CD4-positive, alpha-beta T cell (primary cell): ENCODE data around the gene MICAL3. TPM values are rescaled to one million over a fixed set of nuclear protein-coding genes. Genes with fewer than 3 reads are reported as not detected.

ENCODE experiments used
- ATAC-seq: fragments of 200-7000 bp; cut with Tn5 transposase; one replicate; pipeline ENCODE4 v1.10.0; 2022; ENCODE audit warnings: mild to moderate bottlenecking; ENCODE audit not compliant: poor library complexity
- CTCF ChIA-PET: fragments of 350-600 bp; sonication (Branson Sonifier 250); formaldehyde crosslinking; loops from one replicate; lab custom pipeline; 2021; ENCODE audit warnings: antibody characterized with exemption, inconsistent platforms; lab: Charles Lee
- POLR2A ChIA-PET: fragments of 350-600 bp; sonication (Branson Sonifier 250); formaldehyde crosslinking; loops from one replicate; lab custom pipeline; 2021; ENCODE audit warnings: antibody characterized with exemption, inconsistent platforms; lab: Charles Lee
- DNase-seq, 14 experiments: peaks; one replicate each; pipeline ENCODE4 v3.0.0-alpha.2; 2013 to 2020; ENCODE audit warnings: mixed read lengths in 2 of 14
- H3K27ac ChIP-seq, 2 donors: one replicate each; pipeline versions ENCODE4 v1.5.1 to v1.7.0; 2013; ENCODE audit warnings: low read length in 2 of 2, low read depth in 1 of 2, mild to moderate bottlenecking in 1 of 2
- H3K27me3 ChIP-seq, 2 experiments: 1 replicate in 1 of 2; 2 replicates in 1 of 2; pipeline versions ENCODE4 v1.6.1 to v1.7.0; 2013; ENCODE audit warnings: low read length in 2 of 2, control low read depth in 1 of 2, mild to moderate bottlenecking in 1 of 2, moderate library complexity in 1 of 2; ENCODE audit not compliant: insufficient read depth in 2 of 2, control insufficient read depth in 1 of 2
- H3K36me3 ChIP-seq: one replicate; pipeline ENCODE4 v1.6.1; 2013; ENCODE audit warnings: low read length, control low read depth; ENCODE audit not compliant: insufficient read depth
- H3K4me1 ChIP-seq: one replicate; pipeline ENCODE4 v1.6.1; 2013; ENCODE audit warnings: low read length, control low read depth; ENCODE audit not compliant: insufficient read depth
- H3K4me3 ChIP-seq: one replicate; pipeline ENCODE4 v1.5.1; 2013; ENCODE audit warnings: mild to moderate bottlenecking, low read length, moderate library complexity
- H3K9me3 ChIP-seq, 2 experiments: 1 replicate in 1 of 2; 2 replicates in 1 of 2; pipeline versions ENCODE4 v1.6.1 to v1.7.0; 2013; ENCODE audit warnings: low read length in 2 of 2, mild to moderate bottlenecking in 2 of 2, control low read depth in 1 of 2, moderate library complexity in 1 of 2; ENCODE audit not compliant: control insufficient read depth in 1 of 2, insufficient read depth in 1 of 2
- H3K27ac Mint-ChIP-seq: one replicate; pipeline ENCODE4 v1.8.0; 2020; ENCODE audit warnings: mixed read lengths
- H3K27me3 Mint-ChIP-seq: one replicate; pipeline ENCODE4 v1.8.0; 2021; ENCODE audit warnings: mixed read lengths
- H3K36me3 Mint-ChIP-seq: one replicate; pipeline ENCODE4 v1.8.0; 2021; ENCODE audit warnings: low read depth, mixed read lengths
- H3K4me1 Mint-ChIP-seq: one replicate; pipeline ENCODE4 v1.8.0; 2021; ENCODE audit warnings: low read depth, mixed read lengths
- H3K4me3 Mint-ChIP-seq: one replicate; pipeline ENCODE4 v1.8.0; 2020; ENCODE audit warnings: mild to moderate bottlenecking, mixed read lengths
- H3K9me3 Mint-ChIP-seq: one replicate; pipeline ENCODE4 v1.8.0; 2020; ENCODE audit warnings: mixed read lengths
- intact Hi-C, 2 experiments: fragments of 100-400 bp; cut with DNase I in 1 of 2; cut with micrococcal nuclease in 1 of 2; formaldehyde crosslinking; loops; one replicate each; pipeline versions ENCODE4 v1.15.1 to v1.9.0; 2023 to 2025; cut with DNase I, micrococcal nuclease
- total RNA-seq, 174 experiments: library from RNA in 2 of 174; stranded (reverse) in 2 of 174; gene quantifications; one replicate each; pipeline ENCODE4 v1.2.3 and lab custom pipeline; 2021 to 2026
- TF ChIP-seq, protein P1 (sequence below): fragments of 200-600 bp; IDR thresholded peaks from one replicate; pipeline ENCODE4 v1.8.0; 2022; ENCODE audit warnings: antibody characterized with exemption, mild to moderate bottlenecking

Gene MICAL3
- total RNA-seq, 2 experiments from 2014 or later: 9.4 to 9.9 TPM

DNA sequence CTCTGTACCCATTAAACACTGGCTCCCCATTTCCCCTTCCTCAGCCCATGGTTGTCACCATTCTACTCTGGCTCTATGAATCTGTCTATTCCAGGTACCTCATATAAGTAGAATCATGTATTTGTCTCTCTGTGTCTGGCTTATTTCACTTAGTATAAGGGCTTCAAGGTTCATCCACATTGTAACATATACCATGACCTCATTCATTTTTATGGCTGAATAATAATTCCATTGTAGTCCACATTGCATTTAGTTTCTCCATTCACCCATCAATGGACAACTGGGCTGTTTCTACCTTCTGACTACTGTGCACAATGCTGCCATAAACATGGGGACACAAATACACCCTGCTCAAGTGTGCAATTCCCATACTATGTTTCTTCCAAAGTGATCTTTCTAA lies 97.3 kb downstream of the MICAL3 start:
- DNase-seq (no peak), ATAC-seq (no peak)
- Histone ChIP-seq H3K27me3 (no peaks in the 10 kb centered on the region), H3K27ac (no peak overlapping the region), H3K4me3 (no peak overlapping the region), H3K9me3 (no peaks in the 10 kb centered on the region), H3K36me3 (no peaks in the 10 kb centered on the region), H3K4me1 (no peaks in the 10 kb centered on the region)
- CTCF ChIA-PET: no interaction called here
- H3K9me3 Mint-ChIP-seq: no peaks in the 10 kb centered on the region
- H3K4me1 Mint-ChIP-seq: no peaks in the 10 kb centered on the region
- no peaks in the 10 kb centered on the region for H3K27me3 Mint-ChIP-seq
- H3K27ac Mint-ChIP-seq: no peak overlapping the region
- TF ChIP-seq, protein P1, sequence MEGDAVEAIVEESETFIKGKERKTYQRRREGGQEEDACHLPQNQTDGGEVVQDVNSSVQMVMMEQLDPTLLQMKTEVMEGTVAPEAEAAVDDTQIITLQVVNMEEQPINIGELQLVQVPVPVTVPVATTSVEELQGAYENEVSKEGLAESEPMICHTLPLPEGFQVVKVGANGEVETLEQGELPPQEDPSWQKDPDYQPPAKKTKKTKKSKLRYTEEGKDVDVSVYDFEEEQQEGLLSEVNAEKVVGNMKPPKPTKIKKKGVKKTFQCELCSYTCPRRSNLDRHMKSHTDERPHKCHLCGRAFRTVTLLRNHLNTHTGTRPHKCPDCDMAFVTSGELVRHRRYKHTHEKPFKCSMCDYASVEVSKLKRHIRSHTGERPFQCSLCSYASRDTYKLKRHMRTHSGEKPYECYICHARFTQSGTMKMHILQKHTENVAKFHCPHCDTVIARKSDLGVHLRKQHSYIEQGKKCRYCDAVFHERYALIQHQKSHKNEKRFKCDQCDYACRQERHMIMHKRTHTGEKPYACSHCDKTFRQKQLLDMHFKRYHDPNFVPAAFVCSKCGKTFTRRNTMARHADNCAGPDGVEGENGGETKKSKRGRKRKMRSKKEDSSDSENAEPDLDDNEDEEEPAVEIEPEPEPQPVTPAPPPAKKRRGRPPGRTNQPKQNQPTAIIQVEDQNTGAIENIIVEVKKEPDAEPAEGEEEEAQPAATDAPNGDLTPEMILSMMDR: no peak
- H3K36me3 Mint-ChIP-seq: no peaks in the 10 kb centered on the region
- H3K4me3 Mint-ChIP-seq: no peak overlapping the region
- intact Hi-C loops: no loop called here
- POLR2A ChIA-PET: no interaction called here

DNA sequence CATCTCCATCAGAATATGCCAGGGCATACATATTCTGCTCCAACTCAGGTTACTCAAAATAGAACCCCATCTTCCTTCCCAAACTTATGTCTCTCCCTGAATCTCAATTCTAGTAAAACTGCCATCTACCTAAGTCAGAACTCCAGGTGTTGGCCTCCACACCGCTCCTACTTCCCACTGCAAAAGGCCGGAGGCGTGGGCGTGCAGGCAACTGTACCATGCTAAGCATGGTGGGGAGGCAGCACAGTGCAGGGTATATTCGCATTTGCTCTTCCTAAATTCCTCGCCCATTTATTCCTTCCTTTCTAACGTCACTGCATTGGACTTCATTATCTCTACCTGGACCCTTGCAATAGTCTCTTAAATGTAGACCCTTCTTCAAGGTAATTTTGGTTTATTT lies 97.8 kb downstream of the MICAL3 start:
- no peaks in the 10 kb centered on the region for H3K9me3 Mint-ChIP-seq
- ATAC-seq (no peak), DNase-seq (no peak)
- intact Hi-C loops: no loop called here
- Histone ChIP-seq H3K9me3 (no peaks in the 10 kb centered on the region), H3K36me3 (no peaks in the 10 kb centered on the region), H3K27me3 (no peaks in the 10 kb centered on the region), H3K4me3 (no peak overlapping the region), H3K27ac (no peak overlapping the region), H3K4me1 (no peaks in the 10 kb centered on the region)
- H3K27me3 Mint-ChIP-seq: no peaks in the 10 kb centered on the region
- H3K4me3 Mint-ChIP-seq: no peak overlapping the region
- H3K36me3 Mint-ChIP-seq: no peaks in the 10 kb centered on the region
- ChIA-PET CTCF (no interaction called here), POLR2A (no interaction called here)
- TF ChIP-seq, protein P1: no peak
- H3K27ac Mint-ChIP-seq: no peak overlapping the region
- H3K4me1 Mint-ChIP-seq: no peaks in the 10 kb centered on the region

DNA sequence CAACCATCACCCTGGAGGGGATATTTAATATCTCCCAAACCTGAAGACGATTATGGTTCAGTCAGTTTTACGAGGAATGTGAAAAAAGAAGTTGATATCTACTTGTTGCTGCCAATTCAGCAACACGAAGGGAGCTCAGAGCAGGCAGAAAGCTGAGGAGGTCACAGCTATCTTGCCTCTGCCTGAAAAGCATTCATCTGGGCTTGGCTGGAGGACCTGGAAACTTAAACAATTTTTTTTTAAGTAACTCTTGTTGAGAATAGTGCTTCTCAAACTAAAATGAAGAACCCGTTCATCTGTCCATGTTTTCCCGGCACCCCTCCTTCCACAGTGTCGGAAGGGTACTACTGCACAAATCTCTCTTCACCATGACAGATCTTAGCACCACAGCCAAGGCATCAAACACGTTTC lies 98.9 kb downstream of the MICAL3 start:
- no peaks in the 10 kb centered on the region for H3K9me3 ChIP-seq
- Mint-ChIP-seq H3K4me3 (no peak overlapping the region), H3K9me3 (no peaks in the 10 kb centered on the region), H3K4me1 (peaks cover 6% of the 10 kb centered on the region), H3K27ac (no peak overlapping the region), H3K36me3 (no peaks in the 10 kb centered on the region), H3K27me3 (no peaks in the 10 kb centered on the region)
- H3K4me1 ChIP-seq: no peaks in the 10 kb centered on the region
- no peak for ATAC-seq
- no peaks in the 10 kb centered on the region for H3K36me3 ChIP-seq
- no peaks in the 10 kb centered on the region for H3K27me3 ChIP-seq
- H3K4me3 ChIP-seq: no peak overlapping the region
- no peak for DNase-seq
- TF ChIP-seq, protein P1: no peak
- intact Hi-C loops: no loop called here
- POLR2A ChIA-PET: no interaction called here
- no peak overlapping the region for H3K27ac ChIP-seq
- CTCF ChIA-PET: no interaction called here
